GM20000 (cell line): ENCODE measurements around the gene GIMAP8.

Experiments used
- DNase-seq: peaks from one replicate; pipeline ENCODE4 v3.0.0; 2012; ENCODE audit warnings: low spot score
- CTCF ChIP-seq: IDR thresholded peaks from 2 replicates; pipeline ENCODE4 v1.5.1; 2012; ENCODE audit warnings: mild to moderate bottlenecking, control low read depth; ENCODE audit errors: extremely low read depth, missing control alignments

The GIMAP8 gene

GRCh38 chr7:150432915-150433892, 17.2 kb upstream of the GIMAP8 start:
- DNase-seq: peak; percentile 59
- TF ChIP-seq CTCF: no peak

- TF ChIP-seq CTCF: no peak
- no peak for DNase-seq
Measured at GRCh38 chr7:150434240-150434639, 16.2 kb upstream of the GIMAP8 start.

GRCh38 chr7:150435047-150435389, 15.4 kb upstream of the GIMAP8 start:
- no peak for DNase-seq

GRCh38 chr7:150435390-150436073, 14.9 kb upstream of the GIMAP8 start:
- DNase-seq: peak; percentile 86
- TF ChIP-seq CTCF: no peak

More at GRCh38 chr7:150435047-150435389, 15.4 kb upstream of the GIMAP8 start:
- TF ChIP-seq CTCF: no peak

- no peak for DNase-seq
- TF ChIP-seq CTCF: no peak
Measured at GRCh38 chr7:150439967-150440366, 10.5 kb upstream of the GIMAP8 start.

- no peak for TF ChIP-seq CTCF
- DNase-seq: no peak
Measured at GRCh38 chr7:150441524-150441923, 8.9 kb upstream of the GIMAP8 start.

GRCh38 chr7:150442811-150443210, 7.6 kb upstream of the GIMAP8 start:
- DNase-seq: no peak
- no peak for TF ChIP-seq CTCF
